ENCODE measurements around the gene SPG7. TPM values are rescaled to one million over a fixed set of nuclear protein-coding genes. Genes with fewer than 3 reads are reported as not detected.

SPG7 gene
- total RNA-seq, 1 experiment from 2014 or later, result 141 TPM

GRCh38 chr16:89481356-89481955 is 26.7 kb upstream of the SPG7 start:
- CTCF ChIA-PET, result interaction anchor here (0.6 kb wide), 2 partner anchors 94 to 852 kb away, joined by 3 to 4 read pairs; partner anchors contain the start of gene CPNE7
- Mint-ChIP-seq H3K4me3 (no peak overlapping the region), H3K27me3 (ENCODE audit: low read depth) (no peaks in the 10 kb centered on the region), H3K36me3 (peaks cover 4% of the 10 kb centered on the region; the same call in 1 of the 2 replicates), H3K27ac (peak overlapping the region; percentile 84), H3K9me3 (no peaks in the 10 kb centered on the region), H3K4me1 (peaks cover 75% of the 10 kb centered on the region)
- no peak for DNase-seq (ENCODE audit: low spot score)
- no peak for ATAC-seq
- POLR2A ChIA-PET, result interaction anchor here (0.6 kb wide), 1 partner anchor 112 kb away, joined by 3 read pairs; no protein-coding TSS in a partner anchor
- TF ChIP-seq MLX (CRISPR knock-in tag; IDR thresholded peaks at IDR 0.05), result no peak
- no peak for TF ChIP-seq JAZF1 (CRISPR knock-in tag; IDR thresholded peaks at IDR 0.05)
- TF ChIP-seq NR3C1 (CRISPR knock-in tag; conservative IDR thresholded peaks at IDR 0.05; ENCODE audit: low read depth), result no peak
- no peak for TF ChIP-seq PRDM15 (CRISPR knock-in tag; IDR thresholded peaks at IDR 0.05)
- TF ChIP-seq ZNF532 (CRISPR knock-in tag; IDR thresholded peaks at IDR 0.05; ENCODE audit: borderline replicate concordance), result no peak
- no peak for TF ChIP-seq USF1 (CRISPR knock-in tag; IDR thresholded peaks at IDR 0.05)
- no peak for TF ChIP-seq TEAD4 (CRISPR knock-in tag; IDR thresholded peaks at IDR 0.05)
- no peak for TF ChIP-seq ATF2 (CRISPR knock-in tag; IDR thresholded peaks at IDR 0.05; ENCODE audit: borderline replicate concordance, low read depth)
- no peak for TF ChIP-seq ZNF263 (CRISPR knock-in tag; IDR thresholded peaks at IDR 0.05; ENCODE audit: low read depth)
- TF ChIP-seq FOXJ3 (CRISPR knock-in tag; IDR thresholded peaks at IDR 0.05; ENCODE audit: borderline replicate concordance), result no peak
- no peak for TF ChIP-seq E2F4 (CRISPR knock-in tag; IDR thresholded peaks at IDR 0.05; ENCODE audit: borderline replicate concordance, low read depth)
- no peak for TF ChIP-seq ETV6 (CRISPR knock-in tag; IDR thresholded peaks at IDR 0.05)
- no peak for TF ChIP-seq GTF2I (CRISPR knock-in tag; conservative IDR thresholded peaks at IDR 0.05)
- TF ChIP-seq USF2 (CRISPR knock-in tag; IDR thresholded peaks at IDR 0.05), result no peak
- TF ChIP-seq HMGXB4 (CRISPR knock-in tag; IDR thresholded peaks at IDR 0.05), result no peak
- no peak for TF ChIP-seq FOXP1 (CRISPR knock-in tag; IDR thresholded peaks at IDR 0.05; ENCODE audit: borderline replicate concordance)

Measured in WTC11 (cell line).